ENCODE results near the gene LIX1L. TPM values are rescaled to one million over a fixed set of nuclear protein-coding genes. Genes with fewer than 3 reads are reported as not detected.

Gene LIX1L
- total and polyA plus RNA-seq, 2 of the 4 experiments (the other 2 are of a cell fraction) = 14.7 to 28.8 TPM

DNA sequence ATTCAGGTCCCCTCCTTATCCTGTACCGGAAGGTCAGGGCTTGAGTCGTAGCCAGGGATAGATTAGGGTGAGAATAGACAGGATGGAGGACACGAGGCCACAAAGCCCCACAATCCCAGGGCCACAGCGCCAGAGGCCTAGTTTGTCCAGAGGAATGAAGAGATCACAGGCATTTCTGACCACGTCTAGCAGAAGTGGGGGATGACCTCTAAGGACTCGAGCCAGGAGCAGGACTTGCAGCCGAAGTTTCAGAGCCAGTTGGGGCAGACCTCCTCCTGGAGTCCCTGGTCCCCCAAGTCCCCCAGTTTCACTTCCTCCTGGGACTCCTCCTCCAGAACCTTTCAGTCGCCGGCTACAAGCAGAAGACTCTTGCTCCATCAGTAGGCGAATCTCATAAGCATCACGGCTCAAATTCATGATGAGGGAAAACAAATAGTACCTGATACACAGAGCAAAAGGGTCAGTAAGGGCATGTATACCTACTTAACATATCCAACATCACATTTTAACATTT, 45.6 kb downstream of the LIX1L start:
- WGBS, 2 experiments (ENCODE audit: extremely low coverage in 2 of 2, insufficient read length in 1 of 2) = 64% methylated on average over 2 of the region's 11 CpGs; no CpG with 5 or more reads in 1 of the 2 experiments
- Histone ChIP-seq H2BK20ac (ENCODE audit: low read depth, low read length) (no peak overlapping the region), H2BK120ac (ENCODE audit: low read depth, low read length) (no peak overlapping the region), H3K9ac (ENCODE audit: low read depth, low read length) (no peak overlapping the region), H2BK5ac (ENCODE audit: low read depth, low read length, poor library complexity, severe bottlenecking) (no peak overlapping the region), H3K79me1 (ENCODE audit: low read depth in 1 of 2, low read length in 2 of 2) (peaks cover 3 to 17% of the 10 kb centered on the region in 2 experiments; a peak in 3 of 4 replicates), H4K5ac (ENCODE audit: low read depth, low read length) (no peak overlapping the region), H2AK5ac (ENCODE audit: low read depth, low read length) (no peak overlapping the region), H3K9me3 (ENCODE audit: control insufficient read depth, insufficient read depth, low read length) (no peaks in the 10 kb centered on the region), H3K18ac (ENCODE audit: low read depth, low read length) (no peak overlapping the region), H4K8ac (ENCODE audit: low read depth in 2 of 2, low read length in 2 of 2) (no peak overlapping the region), H2BK15ac (ENCODE audit: low read depth, low read length) (no peak overlapping the region), H3K23ac (ENCODE audit: low read depth, low read length) (no peak overlapping the region), H3K36me3 (ENCODE audit: control insufficient read depth, insufficient read depth, low read length) (peaks cover 10% of the 10 kb centered on the region), H3K9me1 (ENCODE audit: insufficient read depth, low read length) (peaks cover 6% of the 10 kb centered on the region), H3K14ac (replicated peaks; ENCODE audit: low read depth, low read length) (no peak overlapping the region), H4K91ac (ENCODE audit: insufficient read depth, low read depth, low read length) (no peak overlapping the region), H2AK9ac (replicated peaks; ENCODE audit: low read depth, low read length, poor library complexity) (no peak overlapping the region), H3K4ac (ENCODE audit: low read depth, low read length) (no peak overlapping the region), H3K4me3 (ENCODE audit: insufficient read depth, low read depth, low read length) (no peak overlapping the region), H3K4me2 (ENCODE audit: low read depth, low read length) (no peak overlapping the region), H2AFZ (replicated peaks; ENCODE audit: low read length, poor library complexity) (no peak overlapping the region), H3K27ac (ENCODE audit: insufficient read depth, low read length) (no peak overlapping the region), H3K4me1 (ENCODE audit: control insufficient read depth, insufficient read depth, low read length) (peaks cover 7% of the 10 kb centered on the region), H3K27me3 (ENCODE audit: control insufficient read depth, insufficient read depth, low read length) (no peaks in the 10 kb centered on the region), H3K56ac (ENCODE audit: extremely low read depth, insufficient read depth, low read length) (no peak overlapping the region), H4K20me1 (ENCODE audit: insufficient read depth, low read length) (no peaks in the 10 kb centered on the region)
- POLR2A ChIA-PET (ENCODE audit: unreplicated experiment) = no interaction called here
- DNase-seq (no peak), ATAC-seq (ENCODE audit: low read depth) (no peak)
- BruUV-seq (replicated peaks) = no TSS peak
- intact Hi-C loops (cut with micrococcal nuclease) (no loop called here), in situ Hi-C loops (cut with MboI; ENCODE audit: low sequenced_read_pairs) (no loop called here), dilution Hi-C loops (cut with HindIII; ENCODE audit: low sequenced_read_pairs, unreplicated experiment) (no loop called here)
- TF ChIP-seq BHLHE40 (IDR thresholded peaks at IDR 0.05; ENCODE audit: low read depth, low read length) = no peak
- no peak for TF ChIP-seq SMC3 (IDR thresholded peaks at IDR 0.05; ENCODE audit: low read depth, low read length)
- no peak for TF ChIP-seq CEBPB (IDR thresholded peaks at IDR 0.05; ENCODE audit: low read depth, low read length)
- no peak for TF ChIP-seq MAFK (IDR thresholded peaks at IDR 0.05; ENCODE audit: low read depth, low read length)
- TF ChIP-seq, protein P1, sequence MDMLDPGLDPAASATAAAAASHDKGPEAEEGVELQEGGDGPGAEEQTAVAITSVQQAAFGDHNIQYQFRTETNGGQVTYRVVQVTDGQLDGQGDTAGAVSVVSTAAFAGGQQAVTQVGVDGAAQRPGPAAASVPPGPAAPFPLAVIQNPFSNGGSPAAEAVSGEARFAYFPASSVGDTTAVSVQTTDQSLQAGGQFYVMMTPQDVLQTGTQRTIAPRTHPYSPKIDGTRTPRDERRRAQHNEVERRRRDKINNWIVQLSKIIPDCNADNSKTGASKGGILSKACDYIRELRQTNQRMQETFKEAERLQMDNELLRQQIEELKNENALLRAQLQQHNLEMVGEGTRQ (IDR thresholded peaks at IDR 0.05; ENCODE audit: low read depth, low read length) = no peak
- TF ChIP-seq RCOR1 (IDR thresholded peaks at IDR 0.05; ENCODE audit: insufficient replicate concordance, low read length) = no peak
- CTCF ChIA-PET = interaction anchor here (2.1 kb wide), 1 partner anchor 20 kb away, joined by 14 read pairs; no protein-coding TSS in a partner anchor

Data from IMR-90 (cell line).